ENCODE data around the gene ENHO.
"Not testable (repeated sequence)": the region's sequence is repeated elsewhere in the genome, so short reads cannot be mapped to it uniquely, and the experiment has no call there.

The ENHO gene

GRCh38 chr9:34505370-34506120 lies 17.2 kb downstream of the ENHO start:
- no peak for DNase-seq

GRCh38 chr9:34503406-34503805 lies 19.4 kb downstream of the ENHO start:
- no peak for DNase-seq

- DNase-seq, result no peak
Observed at GRCh38 chr9:34502891-34503290, 19.9 kb downstream of the ENHO start.

GRCh38 chr9:34502471-34502870 lies 20.3 kb downstream of the ENHO start:
- no peak for DNase-seq

- DNase-seq, result no peak
Observed at GRCh38 chr9:34501889-34502425, 20.8 kb downstream of the ENHO start.

- DNase-seq, result no peak
Observed at GRCh38 chr9:34501372-34501771, 21.4 kb downstream of the ENHO start.

- peak; percentile 16 for DNase-seq
Observed at GRCh38 chr9:34500623-34501267, 22.0 kb downstream of the ENHO start.

- DNase-seq, result no peak
Observed at GRCh38 chr9:34499076-34499475, 23.7 kb downstream of the ENHO start.

GRCh38 chr9:34498553-34498952 lies 24.2 kb downstream of the ENHO start:
- DNase-seq, result no peak

GRCh38 chr9:34496149-34496712 lies 26.6 kb downstream of the ENHO start:
- DNase-seq, result no peak

- no peak for DNase-seq
Observed at GRCh38 chr9:34493972-34494535, 28.7 kb downstream of the ENHO start.

GRCh38 chr9:34492051-34492450 lies 30.7 kb downstream of the ENHO start:
- no peak for DNase-seq

- DNase-seq, result no peak
Observed at GRCh38 chr9:34491596-34491995, 31.2 kb downstream of the ENHO start.

GRCh38 chr9:34490760-34491159 lies 32.0 kb downstream of the ENHO start:
- no peak for DNase-seq

GRCh38 chr9:34490360-34490759 lies 32.4 kb downstream of the ENHO start:
- no peak for DNase-seq

- DNase-seq, result no peak
Observed at GRCh38 chr9:34486572-34486971, 36.2 kb downstream of the ENHO start.

- DNase-seq, result no peak
Observed at GRCh38 chr9:34485822-34486221, 37.0 kb downstream of the ENHO start.

GRCh38 chr9:34484678-34485077 lies 38.1 kb downstream of the ENHO start:
- no peak for DNase-seq

GRCh38 chr9:34482746-34483145 lies 40.0 kb downstream of the ENHO start:
- DNase-seq, result not testable (repeated sequence)

- not testable (repeated sequence) for DNase-seq
Observed at GRCh38 chr9:34481620-34482019, 41.2 kb downstream of the ENHO start.

GRCh38 chr9:34479431-34479866 lies 43.3 kb downstream of the ENHO start:
- no peak for DNase-seq

- DNase-seq, result no peak
Observed at GRCh38 chr9:34477541-34477940, 45.2 kb downstream of the ENHO start.

- DNase-seq, result no peak
Observed at GRCh38 chr9:34475097-34475496, 47.7 kb downstream of the ENHO start.

Data from NK-92 treated with Interleukin-12 subunit alpha and Interleukin-12 subunit beta, amount 100 ng/mL, for 24 hours (cell line).